ENCODE results near the gene BANF2.
"Not testable (repeated sequence)": the region's sequence is repeated elsewhere in the genome, so short reads cannot be mapped to it uniquely, and the experiment has no call there.

The BANF2 gene

DNA sequence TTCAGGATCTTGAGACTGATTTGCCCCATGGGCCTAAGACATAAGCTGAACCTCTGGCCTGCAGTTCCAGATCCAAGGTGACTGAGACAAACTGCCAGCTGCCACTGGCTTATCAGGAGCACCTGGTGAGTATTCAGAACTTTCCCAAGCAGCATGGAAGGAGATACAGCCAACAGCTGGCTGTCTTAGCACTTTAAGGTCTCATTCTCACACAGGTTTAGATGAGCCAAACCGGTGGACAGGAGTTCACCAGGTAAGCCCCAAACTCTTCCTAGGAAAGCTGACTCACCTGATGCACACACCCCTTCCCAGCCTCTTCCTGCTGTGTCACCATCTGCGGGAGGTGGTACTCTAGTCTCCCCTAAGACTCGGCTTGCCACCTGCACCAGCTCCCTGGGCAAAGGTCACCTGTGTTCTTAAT lies at the start of gene BANF2:
TSS of gene BANF2 (plus strand) at position 36 of the 421 bp plus-strand sequence. CDS start 25,060 bp downstream, outside the sequence.
- no peak for DNase-seq

DNA sequence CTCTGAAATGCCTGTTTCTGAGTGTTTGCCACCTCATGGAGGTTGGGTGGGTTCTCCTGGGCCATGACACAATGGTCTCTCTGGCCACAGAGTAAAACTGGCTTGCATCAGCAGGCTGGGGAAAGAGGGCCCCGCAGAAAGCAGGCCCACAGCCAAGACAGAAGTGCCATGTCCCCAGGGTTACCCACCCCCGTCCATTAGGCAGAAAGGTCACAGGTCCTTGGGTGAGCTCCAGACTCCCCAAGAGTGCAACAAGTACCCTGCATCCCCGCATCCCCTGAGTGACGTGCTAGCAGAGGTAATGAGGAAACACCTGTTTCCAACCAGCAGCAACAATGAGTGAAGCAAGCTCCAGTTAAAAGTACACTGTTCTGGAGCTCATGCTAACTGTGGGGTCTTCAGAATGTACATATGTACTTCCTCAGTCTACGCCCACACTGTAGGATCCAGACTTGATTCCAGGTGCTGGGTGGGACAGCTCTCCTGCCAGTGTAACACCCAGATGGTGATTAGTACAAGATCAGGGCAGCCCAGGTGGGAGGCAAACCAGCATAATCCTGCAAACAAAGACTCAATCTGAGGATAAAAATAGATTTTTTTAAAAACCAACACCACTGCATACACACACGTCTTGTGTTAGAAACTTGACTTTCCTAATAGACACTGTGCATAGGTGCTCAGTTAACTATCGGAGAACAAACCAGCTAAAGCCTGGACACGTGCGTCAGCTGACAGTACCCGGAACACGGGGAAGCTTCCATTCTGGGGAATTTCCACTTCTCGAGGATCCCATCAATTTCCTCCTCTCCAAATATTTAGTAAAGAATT lies 49.3 kb upstream of the BANF2 start:
- no peak for DNase-seq

GRCh38 chr20:17651129-17651759 lies 48.5 kb upstream of the BANF2 start:
- DNase-seq, result peak; percentile 63

DNA sequence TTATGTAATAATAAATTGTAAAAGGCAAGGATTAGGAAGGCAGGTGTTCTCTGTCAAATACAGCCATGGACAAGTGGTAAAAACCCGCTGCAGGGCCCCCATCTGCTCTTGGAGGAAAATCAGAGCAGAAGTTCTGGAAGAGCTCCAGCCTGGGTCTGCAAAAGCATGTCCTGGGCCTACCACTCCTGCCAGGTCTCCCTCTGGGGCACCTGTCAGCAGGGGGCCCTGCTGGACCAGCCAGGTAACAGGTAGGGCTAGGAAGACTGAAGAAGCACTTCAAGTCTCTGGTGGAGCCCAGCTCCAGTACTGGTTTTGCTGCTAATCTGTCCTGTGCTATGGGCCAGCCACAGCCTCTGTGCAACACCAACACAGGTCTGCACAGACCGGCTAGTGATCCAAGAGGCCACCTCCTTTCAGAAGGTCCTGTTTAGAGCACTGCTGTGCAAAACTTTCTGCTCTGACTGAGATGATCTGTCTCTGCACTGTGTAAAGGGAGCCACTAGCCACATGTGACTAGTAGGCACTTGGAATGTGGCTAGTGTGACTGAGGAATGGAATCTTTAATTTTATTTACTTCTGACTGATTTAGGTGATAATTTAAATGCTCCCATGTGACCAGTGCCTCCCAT lies 47.9 kb upstream of the BANF2 start:
- DNase-seq, result no peak

- DNase-seq, result no peak
Measured at GRCh38 chr20:17652411-17652810, 47.4 kb upstream of the BANF2 start.

GRCh38 chr20:17653835-17654648 lies 45.7 kb upstream of the BANF2 start:
- DNase-seq, result no peak

DNA sequence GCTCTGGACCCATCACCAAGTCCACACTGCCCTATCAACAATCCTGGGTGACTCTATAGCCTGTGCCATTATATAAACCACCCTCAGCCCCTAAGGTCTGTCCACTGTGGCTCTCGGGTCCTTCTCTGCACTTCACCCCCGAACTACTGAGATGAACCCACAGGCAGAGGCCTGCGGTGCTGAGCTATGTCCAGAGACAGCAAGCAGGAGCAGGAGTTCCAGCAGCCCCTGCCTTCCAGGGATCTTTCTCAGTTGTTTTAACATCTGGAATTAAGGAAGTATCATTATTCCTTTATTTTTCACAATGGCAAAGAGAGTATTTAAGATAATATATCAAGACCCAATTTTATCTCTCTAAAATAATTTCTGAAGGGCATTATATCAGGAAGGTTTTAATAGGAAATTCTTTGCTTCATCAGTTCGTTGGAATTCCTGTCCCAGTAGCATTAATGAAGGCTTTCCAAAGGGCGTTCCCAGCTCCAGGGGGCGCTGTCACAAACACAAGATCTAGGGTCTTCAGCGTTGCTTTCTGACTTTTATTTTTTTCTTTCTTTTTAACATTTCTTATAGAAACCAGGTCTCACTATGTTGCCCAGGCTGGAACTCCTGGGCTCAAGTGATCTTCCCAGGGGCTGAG lies 45.0 kb upstream of the BANF2 start:
- DNase-seq, result peak; percentile 26

DNA sequence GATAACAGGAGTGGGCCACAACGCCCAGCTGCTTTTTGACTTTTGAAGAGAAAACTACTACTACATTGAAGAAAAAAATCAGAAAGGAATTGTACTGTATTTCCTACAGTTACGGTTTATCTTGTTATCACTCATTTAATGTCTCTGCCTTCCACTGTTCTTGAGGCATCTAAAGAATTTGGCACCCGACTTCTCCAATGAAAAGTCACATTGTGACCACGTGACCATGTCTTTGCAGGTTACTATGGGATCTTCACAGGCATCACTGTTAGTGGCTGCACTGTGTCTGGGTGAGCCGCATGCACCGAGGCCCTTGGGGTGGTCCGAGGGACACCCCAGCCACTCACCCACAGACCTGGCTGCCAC lies 44.5 kb upstream of the BANF2 start:
- no peak for DNase-seq

GRCh38 chr20:17655865-17656479 lies 43.8 kb upstream of the BANF2 start:
- peak; percentile 26 for DNase-seq

GRCh38 chr20:17657079-17657825 lies 42.5 kb upstream of the BANF2 start:
- no peak for DNase-seq

DNA sequence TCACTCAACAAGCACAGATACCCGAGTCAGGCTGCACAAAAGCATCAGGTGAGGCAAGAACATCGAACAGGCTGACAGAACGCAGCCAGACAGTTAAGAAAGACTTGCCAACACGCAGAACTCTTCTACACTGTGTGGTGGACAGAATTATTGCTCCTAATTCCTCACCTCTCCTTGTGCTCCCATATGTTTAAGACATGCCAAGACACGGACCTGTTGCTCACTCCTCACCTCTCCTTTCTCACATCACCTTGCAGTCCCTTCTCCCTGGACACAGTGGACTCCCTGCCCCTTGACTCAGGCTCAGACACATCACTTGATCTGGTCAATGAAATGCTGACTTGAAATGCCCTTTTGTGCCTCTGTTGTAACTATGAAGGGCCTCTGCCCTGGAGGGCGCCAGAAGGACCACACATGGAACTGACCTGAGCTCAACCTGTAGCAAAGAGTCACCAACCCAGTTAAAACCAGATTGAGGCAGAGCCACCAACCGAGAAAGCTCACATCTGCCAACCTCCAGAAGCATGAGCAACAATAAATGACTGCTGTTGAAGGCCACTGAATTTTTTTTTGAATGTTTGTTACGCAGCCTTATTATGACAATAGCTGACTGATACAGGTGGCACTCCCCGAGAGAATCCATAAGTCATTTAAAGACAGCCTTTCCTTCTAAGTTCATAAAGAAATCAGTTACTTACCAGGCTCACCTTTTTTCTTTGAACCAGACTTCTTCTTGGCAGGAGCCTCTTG lies 41.7 kb upstream of the BANF2 start:
- no peak for DNase-seq

- no peak for DNase-seq
Measured at GRCh38 chr20:17658648-17658993, 41.1 kb upstream of the BANF2 start.

DNA sequence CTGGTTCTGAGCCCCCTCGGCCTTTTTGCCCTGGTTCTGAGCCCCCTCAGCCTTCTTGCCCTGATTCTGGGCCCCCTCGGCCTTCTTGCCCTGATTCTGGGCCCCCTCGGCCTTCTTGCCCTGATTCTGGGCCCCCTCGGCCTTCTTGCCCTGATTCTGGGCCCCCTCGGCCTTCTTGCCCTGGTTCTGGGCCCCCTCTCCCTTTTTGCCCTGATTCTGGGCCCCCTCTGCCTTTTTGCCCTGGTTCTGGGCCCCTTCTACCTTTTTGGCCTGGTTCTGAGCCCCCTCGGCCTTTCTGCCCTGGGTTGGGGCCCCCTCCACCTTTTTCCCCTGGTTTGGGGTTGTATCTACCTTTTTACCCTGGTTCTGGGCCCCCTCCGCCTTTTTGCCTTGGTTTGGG lies 40.4 kb upstream of the BANF2 start:
- not testable (repeated sequence) for DNase-seq

- no peak for DNase-seq
Measured at GRCh38 chr20:17659801-17660200, 40.0 kb upstream of the BANF2 start.

DNA sequence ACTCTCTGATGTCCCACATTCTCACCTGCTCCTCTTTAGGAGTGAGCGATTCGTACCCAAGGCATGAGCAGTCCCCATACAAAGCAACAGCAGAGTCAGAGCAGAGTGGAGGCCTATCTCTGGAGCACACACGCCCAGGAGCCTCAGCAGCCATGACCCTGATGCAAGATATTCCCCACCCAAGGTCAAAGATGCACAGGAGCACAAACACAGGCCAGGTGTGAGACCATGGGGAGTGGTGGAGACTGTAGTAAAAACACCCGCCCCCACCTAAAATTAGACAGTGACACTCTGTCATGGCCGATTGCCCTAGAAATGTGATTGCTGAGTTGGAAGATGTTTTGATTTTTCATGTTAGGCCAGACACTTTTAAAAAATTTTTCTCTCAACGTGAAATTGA lies 39.1 kb upstream of the BANF2 start:
- no peak for DNase-seq

DNA sequence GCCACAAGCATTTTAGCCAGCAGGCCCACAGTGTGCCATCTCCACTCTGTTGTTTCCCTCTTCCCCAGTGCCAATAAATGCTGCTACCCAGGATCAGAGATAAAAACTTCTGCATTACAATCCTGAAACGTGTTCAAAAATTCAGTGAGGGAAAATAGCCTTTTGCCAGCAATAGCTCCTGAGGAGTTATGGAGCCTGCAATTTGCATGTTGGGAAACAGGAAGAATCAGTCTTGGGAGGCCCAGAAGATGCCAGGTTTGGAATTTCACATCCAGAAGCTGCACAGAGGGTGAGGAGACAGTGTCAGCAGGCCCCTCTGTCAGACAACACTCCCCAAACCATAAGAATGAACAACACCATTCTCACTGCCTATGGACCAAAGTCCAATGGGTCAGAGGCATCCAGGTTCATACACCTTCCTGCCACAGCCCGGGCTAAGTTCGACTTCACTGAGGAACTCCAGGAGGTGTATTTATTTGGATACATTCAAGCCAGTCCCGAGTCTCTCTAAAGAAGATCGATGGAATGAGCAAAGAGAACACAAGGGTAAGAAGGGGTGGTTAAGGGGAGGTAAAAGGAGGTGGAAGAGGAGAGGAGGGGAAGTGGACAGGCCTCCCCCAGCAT lies 38.5 kb upstream of the BANF2 start:
- no peak for DNase-seq

- peak; percentile 36 for DNase-seq
Measured at GRCh38 chr20:17662333-17663039, 37.3 kb upstream of the BANF2 start.

DNA sequence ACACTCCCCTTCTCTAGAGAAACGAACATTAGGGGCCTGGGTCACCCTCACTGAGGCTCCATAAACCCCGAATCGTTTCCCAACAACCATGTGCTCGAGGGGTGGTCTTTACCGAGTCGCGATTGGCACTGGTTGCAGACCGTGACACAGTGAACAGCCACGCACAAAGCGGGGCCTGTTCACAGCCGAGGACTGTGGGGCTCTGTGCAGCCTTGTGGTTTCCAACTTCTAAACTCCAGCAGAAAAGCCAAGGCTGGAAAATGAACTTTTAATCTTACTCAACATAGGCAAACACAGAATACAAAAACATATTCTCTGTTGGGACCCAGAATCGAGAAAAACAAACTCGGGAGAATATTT lies 36.7 kb upstream of the BANF2 start:
- DNase-seq, result no peak

DNA sequence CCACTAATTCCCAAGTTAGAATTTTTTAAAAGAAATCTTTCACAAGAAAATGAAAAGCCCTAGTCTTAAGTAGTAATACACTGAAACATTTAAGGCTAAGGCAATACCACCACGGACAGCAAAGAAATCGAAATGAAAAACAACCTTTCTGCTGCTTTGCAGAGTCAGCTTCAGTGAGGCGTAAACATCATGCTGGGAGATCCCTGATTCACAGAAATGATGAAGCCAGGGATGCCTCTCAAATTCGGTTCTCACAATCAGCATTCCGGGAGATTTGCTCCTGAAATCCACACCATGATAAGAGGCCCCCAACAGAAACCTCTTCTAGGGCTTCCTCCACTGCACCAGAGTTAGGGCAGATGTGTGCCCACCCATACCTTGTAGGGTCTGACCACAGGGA lies 36.3 kb upstream of the BANF2 start:
- DNase-seq, result no peak

Data from HCEC 1CT (cell line).